Measurements from ENCODE around the gene HMCN1.

HMCN1 gene

GRCh38 chr1:185804608-185805007 is 70.4 kb downstream of the HMCN1 start:
- DNase-seq (ENCODE audit: low spot score) = no peak

GRCh38 chr1:185807275-185807674 is 73.1 kb downstream of the HMCN1 start:
- DNase-seq (ENCODE audit: low spot score) = no peak

- DNase-seq (ENCODE audit: low spot score) = no peak
Observed at GRCh38 chr1:185808631-185809030, 74.4 kb downstream of the HMCN1 start.

- DNase-seq (ENCODE audit: low spot score) = no peak
Observed at GRCh38 chr1:185811073-185811709, 77.0 kb downstream of the HMCN1 start.

- no peak for DNase-seq (ENCODE audit: low spot score)
Observed at GRCh38 chr1:185812934-185813333, 78.7 kb downstream of the HMCN1 start.

DNA sequence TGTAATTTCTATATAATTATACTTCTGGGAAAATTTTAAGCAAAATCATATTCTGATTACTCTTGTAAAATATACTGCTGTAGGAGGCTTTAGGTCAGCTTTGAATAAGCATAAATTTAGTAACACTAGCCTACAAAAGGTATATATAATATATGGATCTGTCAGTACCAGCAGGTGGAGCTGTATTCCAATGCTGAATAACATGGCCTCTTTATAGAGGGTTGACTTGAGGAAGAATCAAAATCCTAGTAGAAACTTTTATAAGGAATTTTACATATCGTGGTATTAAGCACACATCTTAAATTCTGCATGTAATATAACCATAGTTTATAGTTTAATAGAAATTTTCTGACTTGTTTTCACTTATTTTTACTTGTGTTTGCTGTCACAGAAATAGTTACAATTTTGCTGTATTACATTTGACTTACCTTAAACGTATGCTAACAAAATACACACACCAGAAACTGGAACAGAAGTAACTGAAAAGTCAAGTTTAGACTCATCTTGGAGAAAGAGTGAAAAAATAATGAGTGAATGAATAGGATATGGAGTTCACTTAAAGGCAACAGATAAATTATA is 79.3 kb downstream of the HMCN1 start:
- peak; percentile 65 for DNase-seq (ENCODE audit: low spot score)

DNA sequence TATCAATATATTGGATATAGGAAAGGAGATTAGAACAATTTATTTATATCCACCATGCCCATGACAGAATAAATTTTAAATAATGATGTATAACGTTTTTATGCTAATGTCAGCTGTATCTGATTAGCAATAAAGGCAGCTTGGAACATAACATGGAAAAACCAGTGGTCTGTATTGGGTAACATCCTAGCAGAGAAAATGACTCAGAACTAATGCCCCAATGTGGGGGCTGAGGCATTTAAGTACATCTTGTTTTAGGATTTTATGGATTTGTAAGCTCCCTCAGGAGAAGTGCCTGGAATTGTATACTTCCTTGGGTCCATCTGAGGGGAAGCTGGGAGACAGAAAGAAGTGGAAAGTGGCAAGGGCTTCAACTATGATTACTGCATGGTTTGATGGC is 82.3 kb downstream of the HMCN1 start:
- no peak for DNase-seq (ENCODE audit: low spot score)

GRCh38 chr1:185819798-185820197 is 85.6 kb downstream of the HMCN1 start:
- no peak for DNase-seq (ENCODE audit: low spot score)

DNA sequence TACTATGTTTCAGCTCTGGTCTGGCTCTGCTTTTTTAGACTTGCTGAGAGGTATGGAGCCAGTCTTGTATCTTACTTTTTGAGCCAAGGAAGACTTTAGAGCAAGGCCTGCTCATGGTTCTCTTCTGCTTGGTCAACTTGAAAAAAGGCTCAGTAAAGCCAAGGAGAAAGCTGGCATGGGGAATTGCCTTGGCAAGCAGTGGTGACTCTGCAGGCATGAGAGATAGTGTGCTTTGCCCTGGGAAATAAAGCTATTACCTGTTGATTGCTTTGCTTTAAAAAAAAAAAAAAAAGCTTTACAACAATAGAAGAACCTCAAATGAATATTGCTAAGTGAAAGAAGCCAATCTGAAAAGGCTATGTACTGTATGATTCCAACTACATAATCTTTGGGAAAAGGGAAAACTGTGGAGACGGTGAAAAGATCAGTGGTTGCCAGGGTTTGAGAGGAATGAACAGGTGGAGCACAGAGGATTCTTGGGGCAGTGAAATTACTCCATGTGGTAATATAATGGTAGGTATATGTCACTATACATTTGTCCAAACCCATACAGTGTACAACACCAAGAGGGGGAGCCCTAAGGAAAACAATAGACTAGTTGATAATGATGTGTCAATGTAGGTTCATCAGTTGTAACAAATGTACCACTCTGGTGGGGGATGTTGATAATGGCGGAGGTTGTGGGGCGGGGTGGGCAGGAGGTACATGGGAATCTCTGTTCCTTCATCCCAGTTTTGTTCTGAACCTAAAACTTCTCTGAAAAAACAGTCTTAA is 87.6 kb downstream of the HMCN1 start:
- DNase-seq (ENCODE audit: low spot score) = peak; percentile 13

GRCh38 chr1:185823467-185823866 is 89.3 kb downstream of the HMCN1 start:
- DNase-seq (ENCODE audit: low spot score) = no peak

DNA sequence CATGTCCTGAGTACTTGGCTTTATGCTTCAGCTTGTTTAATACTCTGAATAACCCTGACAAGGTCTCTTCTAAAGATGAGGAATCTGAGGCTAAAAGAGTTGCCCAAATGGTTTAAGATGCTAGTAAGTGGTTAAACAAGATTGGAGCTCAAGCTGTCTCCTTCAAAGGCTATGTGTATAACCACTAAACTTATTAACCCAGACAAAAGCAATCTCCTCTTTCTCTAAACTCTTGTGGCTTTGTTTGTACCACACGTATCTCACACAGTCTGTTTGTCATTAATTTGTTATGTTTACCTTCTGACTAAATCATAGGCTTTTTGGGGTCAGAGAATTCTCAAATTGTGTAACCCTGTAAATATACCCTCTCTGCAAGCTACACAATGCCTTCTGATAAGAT is 89.9 kb downstream of the HMCN1 start:
- DNase-seq (ENCODE audit: low spot score) = no peak

DNA sequence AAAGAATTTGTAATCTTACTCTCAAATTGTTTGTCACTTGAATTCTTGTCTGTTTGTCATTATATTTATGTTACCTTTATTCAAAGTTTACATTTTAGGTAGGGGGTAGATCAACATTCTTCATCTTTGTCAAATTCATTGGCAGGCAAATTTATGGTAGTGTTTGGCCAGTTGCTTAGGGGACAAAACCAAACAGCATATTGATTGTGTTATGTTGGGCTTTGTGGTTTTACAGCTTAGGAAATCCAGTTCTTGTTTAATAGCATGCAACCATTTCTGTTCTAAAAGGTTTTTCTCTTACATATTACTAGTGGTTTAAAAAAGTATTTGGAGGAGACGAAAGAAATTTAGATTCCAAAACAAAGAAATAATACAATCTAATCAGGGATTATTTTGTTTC is 91.4 kb downstream of the HMCN1 start:
- no peak for DNase-seq (ENCODE audit: low spot score)

GRCh38 chr1:185834371-185834905 is 100.2 kb downstream of the HMCN1 start:
- no peak for DNase-seq (ENCODE audit: low spot score)

DNA sequence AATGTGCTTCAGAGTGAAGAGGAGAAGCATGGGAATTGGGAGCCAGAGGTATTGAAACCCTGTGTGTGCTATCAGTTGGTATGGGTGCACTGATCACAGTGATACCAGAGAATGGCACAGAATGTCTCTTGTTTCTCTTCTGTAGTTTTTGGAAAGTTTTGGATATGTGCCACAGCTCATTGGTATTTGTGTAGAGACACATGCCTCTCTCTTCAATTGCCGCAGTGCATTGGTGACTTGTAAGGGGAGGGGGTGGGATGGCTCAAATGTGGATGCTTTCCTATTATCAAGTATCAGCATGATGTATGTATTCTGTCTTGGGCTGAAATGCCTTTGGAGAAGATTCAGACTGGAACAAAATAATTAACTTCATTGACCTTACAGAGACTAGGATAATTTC is 101.0 kb downstream of the HMCN1 start:
- DNase-seq (ENCODE audit: low spot score) = no peak

DNA sequence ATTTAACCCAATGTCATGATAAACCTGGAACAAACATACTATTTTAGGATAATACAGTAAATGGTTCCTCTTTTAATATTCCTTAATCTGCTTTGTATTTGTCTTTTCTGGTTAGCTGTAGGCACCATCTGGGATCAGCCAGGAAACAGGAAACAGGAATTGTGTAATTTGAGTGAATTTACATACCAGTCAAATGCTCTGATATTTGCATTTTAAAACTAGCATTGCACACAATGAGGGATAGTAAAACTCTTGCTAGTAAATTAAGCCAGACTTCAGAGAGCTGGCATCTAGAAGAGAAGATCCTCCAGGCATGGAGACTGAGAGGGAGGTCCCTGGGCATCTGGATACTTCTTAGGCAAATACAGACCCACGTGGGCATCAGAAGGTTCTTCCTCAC is 103.5 kb downstream of the HMCN1 start:
- no peak for DNase-seq (ENCODE audit: low spot score)

DNA sequence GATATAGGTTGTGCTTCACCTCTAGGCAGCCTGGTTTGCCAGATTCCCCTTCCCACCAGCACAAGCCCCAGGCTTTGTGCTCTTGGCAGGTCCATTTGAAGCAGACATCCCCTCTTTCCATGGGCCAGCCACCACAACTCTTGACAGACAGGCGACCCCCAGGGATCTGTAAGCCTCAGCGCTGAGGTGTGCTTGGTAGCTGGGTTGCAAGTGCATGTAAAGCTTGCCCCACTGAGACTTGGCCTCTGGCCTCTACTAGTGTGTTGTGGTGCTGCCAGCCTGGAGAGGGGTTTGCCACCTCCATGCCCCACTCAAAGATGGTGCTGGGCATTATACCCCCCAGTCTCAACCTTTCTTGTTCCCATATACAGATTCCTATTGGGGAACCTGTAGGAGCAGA is 103.9 kb downstream of the HMCN1 start:
- no peak for DNase-seq (ENCODE audit: low spot score)

- no peak for DNase-seq (ENCODE audit: low spot score)
Observed at GRCh38 chr1:185840880-185841279, 106.7 kb downstream of the HMCN1 start.

DNA sequence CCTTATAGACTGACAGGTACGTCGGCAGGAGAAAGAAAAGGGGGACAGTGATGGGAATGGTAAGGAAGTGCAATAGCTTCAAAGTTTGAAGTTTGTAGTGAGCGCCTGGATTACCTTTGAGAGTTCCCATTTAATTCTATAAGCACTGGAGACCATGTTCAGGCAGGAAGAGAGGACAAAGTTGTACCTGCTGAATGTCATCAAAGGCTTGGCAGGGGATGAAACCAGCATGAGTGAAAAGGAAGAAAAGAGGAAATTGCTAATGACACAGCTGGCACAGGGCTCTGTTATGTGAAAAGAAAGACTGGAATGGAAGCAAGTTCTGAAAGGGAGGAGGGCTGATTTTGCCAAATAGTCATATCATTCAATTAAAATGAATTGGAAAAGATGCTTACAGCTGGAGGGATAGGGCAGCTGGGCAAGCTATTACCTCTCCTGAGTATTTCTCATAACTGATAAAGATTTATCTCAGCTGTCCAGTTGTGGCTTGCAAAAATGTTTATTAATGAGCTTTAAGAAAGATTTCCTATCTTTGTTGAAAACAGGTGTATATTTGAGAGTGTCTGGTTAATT is 109.2 kb downstream of the HMCN1 start:
- DNase-seq (ENCODE audit: low spot score) = no peak

DNA sequence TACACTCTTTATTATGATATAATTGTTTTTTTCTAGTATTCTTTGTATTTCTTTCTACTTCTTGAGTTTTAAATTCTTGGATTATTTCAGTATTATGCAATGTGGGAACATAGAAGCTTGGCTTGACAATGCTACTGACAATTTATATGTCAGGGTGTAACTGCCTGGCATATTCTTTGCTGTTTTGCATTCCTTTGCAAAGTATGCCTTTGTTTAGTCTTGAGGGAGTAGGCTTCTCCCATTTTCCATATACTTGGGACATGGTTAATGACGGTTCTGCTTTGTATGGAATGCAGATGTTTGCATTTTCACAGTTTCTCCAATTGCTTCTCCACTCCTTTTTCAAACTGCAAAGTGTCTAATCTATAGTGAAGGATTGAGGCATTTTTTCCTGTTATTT is 109.8 kb downstream of the HMCN1 start:
- DNase-seq (ENCODE audit: low spot score) = no peak

DNA sequence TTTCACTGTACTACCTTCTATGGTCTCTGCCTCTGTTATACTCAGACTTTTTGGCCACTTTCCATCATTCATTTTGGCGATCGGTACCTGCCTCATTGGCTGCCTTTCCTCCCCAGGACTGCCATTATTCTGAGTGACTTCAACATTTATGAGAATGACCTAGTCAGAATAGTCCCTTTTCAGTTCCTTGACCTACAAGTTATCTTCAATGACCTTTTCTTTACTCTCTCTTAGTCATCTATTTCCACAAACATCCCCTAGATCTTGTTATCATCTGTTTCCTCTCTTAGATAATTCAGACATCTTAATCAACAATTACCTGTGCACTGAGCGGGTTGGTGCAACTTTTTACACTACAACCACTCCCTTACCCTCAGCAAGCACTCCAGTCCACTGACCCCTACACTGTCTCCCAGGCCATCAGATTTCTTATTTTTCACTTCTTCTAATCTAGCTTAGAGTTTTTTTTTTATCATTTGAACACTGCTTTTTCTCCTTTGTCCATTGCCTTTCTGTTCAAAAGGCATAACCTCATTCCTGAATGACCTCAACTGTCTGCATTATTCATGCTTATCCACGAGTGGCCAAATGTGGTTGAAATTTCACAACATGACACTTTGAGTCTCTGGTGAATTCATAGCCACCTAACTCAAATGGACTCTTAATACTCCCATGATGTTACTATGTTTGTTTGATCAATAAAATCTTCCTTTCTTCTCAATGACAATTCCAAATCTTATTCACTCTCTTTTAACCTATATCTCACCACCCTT is 112.7 kb downstream of the HMCN1 start:
- no peak for DNase-seq (ENCODE audit: low spot score)

- no peak for DNase-seq (ENCODE audit: low spot score)
Observed at GRCh38 chr1:185849014-185849413, 114.8 kb downstream of the HMCN1 start.

DNA sequence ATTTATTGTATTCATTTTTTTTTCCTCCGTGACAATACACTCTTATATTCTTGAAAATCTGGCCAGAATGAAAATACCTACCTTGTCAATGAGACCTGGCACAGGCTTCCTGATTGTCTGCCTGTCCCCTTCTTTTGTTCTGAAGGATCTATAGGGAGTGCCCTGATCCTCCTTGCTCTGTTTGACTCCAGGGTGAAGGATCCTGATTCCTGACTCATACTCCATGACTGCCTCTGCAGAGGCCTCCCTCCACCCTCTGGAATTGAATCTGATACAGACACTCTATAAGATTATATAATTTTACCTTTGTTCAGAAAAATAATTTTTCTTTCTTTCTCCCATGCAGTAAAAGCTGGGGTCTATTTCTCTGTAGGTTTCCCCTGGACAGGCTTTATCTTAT is 116.2 kb downstream of the HMCN1 start:
- DNase-seq (ENCODE audit: low spot score) = no peak

Data from NAMALWA (cell line).